Fibroblast of skin of back (primary cell): ENCODE measurements around the gene MGAT1.
A peak's percentile ranks its signal among the peaks of the same experiment; 100 is the strongest.
"Not testable (repeated sequence)": the region's sequence is repeated elsewhere in the genome, so short reads cannot be mapped to it uniquely, and the experiment has no call there.

Experiments
- DNase-seq: peaks from one replicate; pipeline ENCODE4 v3.0.0-alpha.2; 2013

MGAT1 gene

DNA sequence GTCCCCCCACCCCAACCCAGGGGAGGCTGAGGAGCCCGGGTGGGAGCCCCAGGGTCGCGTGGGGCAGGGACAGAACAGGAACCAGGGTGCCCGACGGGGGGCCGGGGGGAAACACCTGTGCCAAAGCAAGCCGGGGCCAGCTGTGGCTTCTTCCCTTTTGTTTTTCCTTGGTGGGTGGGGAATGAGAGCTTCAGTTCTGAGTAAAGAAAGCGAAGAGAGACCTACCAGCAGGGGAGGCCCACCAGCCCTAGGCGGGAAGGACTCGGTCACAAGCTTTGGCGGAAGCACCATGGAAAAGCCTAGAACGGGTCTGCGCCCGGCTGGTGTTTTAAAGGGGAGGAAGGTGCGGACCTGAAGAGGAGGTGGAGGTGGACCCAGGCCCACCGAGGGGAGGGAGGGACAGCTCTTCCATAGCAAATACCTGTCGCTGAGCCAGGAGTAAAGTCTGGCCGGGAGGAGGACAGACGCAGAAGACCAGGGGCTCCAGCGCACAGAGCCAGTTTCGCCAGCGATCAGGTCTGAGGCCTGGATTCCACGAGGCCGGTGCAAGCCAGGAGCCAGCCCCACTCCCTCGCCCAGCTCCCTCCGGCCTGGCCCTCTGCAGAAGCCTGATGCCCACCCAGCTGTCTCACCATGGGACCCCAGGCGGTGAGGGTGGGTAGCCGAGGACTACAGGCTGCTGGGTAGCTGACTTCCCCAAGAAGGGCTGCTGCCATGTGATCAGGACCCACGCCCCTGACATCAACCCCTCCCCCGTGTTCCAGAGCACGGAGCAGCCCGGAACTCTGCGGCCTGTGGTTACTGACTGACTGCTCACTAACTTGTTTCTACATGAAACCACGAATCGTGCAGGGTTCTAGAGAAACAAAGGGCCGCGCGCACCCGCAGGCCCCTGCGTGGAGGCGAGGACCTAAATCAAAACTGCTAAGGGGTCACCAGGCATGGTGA lies 849 bp upstream of the MGAT1 start:
- DNase-seq: peak; percentile 22

DNA sequence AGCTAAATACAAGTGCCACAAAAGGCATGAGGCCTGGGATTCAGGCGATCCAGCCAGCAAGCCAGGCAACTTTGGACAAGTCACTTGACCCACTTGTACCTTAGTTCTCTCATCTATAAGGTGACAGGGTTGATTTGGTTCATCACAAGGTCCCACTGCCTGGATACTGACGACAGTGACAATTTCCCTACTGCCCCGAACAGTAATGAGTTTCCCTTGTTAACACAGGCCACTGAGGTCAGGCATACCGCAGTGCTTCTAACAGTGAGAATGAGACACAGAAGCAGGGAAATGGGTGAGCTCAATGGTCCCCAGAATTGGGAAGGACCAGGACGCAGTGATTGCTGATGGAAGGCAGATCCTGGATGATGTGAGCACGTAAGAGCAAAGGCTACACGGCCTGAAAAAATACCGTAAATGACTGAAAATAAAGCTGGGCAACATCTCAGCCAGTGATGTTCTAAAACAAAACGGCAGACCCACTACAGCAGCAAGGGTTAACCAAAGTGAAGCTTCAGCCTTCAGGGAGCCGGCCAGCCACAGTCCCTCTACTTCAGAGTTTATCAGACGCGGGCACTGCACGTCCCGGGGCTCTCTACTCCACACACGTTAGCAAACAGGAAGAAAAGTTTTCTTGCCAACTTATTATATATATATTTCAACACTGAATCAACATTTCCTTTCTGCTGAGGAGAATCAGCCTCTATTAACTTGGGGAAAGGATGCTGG lies 846 bp downstream of the MGAT1 start:
- no peak for DNase-seq

DNA sequence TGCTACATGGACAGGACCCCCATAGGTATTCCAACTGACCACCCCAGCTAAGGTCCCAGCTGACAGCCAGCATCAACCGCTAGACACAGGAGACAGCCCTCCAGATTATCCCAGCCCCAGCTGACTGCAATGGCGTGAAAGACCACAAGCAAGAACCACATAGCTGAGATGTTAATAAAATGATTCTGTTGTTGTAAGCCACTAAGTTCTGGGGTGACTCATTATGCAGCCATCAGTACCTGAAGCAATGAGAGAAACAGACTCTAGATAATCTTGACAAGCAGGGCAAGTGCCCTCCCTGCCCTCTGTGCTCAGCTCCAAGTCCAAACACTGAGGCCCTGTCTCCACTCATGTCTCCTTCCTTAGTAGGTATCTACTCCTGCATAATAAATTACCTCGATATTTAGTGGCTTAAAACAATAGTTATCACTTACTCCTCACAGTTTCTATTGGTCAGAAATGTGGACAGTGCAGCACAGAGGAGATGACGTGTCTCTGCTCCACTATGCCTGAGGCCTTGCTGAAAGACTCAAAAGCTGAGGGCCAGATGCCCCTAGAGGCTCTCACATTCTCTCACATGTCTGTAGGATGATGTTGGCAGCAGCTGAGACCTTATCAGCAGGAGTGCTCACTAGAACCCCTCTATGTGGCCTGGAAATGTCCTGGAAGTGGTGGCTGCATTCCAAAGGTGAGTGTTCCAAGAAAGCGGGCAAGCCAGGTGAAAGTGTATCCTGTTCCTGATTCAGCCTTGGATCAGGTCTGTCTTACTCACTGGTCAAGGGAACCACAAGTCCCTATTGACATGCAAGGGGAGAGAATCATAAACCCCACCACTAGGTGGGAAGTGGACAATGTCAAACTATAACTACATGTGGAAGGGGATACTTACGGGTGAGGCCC lies 2.5 kb downstream of the MGAT1 start:
- peak; percentile 89 for DNase-seq

DNA sequence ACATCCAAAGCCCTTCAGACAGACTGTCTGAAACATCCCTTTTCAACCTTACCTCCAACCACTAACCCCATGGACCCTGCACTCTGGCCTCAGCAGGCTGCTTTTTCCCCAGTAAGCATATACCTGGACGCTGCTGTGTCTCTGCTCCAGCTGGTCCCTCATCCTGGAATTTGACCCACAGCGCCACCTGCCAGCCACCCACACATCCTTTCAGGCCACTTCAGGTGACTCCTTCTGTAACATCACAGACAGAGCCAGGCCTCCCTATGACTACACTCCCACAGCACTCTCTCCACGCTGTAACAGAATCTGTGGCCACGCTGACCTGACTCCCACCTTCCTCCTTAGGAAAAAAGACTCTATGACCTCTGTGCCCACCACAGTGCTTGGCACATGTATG lies 3.4 kb downstream of the MGAT1 start:
- no peak for DNase-seq

- DNase-seq: no peak
Measured at GRCh38 chr5:180798193-180798592, 4.4 kb downstream of the MGAT1 start.

DNA sequence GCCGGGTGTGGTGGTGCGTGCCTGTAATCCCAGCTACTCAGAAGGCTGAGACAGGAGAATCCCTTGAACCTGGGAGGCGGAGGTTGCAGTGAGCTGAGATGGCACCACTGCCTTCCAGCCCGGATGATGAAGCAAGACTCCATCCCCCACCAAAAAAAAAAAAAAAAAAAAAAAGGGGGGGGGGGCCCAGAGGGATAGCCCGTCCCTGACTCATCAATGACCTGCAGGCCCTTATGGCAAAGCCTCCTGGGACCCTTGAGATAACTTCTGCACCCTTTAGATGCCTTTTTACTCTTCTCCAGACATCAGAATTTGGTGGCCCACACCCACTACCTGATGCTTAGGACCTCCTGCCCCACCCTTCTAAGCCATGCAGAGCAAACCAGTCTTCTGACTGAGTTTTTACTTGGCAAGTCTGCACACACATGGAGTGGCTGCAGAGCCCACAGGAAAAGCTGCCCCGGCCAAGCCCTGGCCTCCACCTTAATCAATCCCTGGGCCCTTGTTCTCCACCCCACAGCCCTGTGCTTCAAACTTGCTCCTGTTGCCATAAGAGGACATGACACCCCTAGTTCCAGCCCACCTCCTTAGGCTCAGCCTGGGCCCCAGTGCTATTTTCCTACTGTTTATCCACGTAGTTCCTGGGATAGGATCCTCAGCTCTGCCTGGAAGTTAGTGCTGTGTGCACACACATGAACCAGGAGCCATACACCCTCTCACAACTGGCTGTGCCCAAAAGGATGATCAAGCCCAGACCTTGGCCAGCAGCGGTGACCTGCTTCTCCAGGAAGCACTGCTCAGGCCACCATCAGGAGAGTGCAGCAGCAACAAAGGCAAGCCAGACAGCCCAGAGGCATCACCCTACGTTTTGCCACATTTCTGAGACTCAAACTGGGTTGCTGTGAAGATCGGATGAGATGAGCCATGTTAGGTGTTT lies 5.1 kb downstream of the MGAT1 start:
- DNase-seq: peak; percentile 30

GRCh38 chr5:180795771-180796313 lies 6.8 kb downstream of the MGAT1 start:
- DNase-seq: no peak

- DNase-seq: no peak
Measured at GRCh38 chr5:180792965-180793287, 9.7 kb downstream of the MGAT1 start.

DNA sequence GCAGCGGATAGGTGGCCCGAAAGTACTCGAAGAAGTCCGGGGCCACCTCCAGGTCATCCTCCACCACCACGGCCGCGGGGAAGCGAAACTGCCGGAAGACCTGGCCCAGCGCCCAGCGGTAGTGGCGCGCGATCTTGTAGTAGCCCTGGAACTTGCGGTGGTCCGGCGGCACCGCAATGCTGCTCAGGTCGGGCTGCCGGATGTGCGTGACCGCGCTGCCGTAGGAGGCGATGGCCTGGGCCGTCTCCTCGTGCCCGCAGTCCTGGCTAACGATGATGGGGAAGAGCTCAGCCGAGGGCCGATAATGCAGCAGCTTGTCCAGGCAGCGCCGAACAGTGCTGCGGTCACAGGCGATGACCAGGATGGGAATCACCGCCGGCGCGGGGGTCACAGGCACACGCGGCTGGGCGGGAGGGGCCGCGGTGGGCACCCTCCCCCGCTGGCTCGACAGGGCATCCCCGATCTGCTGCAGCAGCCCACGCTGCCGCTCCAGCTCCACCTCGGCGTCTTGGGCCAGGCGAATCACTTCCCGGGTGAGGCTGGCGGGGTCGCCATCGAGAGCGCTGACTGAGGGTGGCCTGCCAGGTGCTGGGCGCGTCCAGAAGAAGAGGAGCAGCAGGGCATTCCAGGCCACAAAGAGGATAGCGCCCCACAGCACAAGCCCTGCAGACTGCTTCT lies 10.2 kb downstream of the MGAT1 start:
- DNase-seq: no peak

DNA sequence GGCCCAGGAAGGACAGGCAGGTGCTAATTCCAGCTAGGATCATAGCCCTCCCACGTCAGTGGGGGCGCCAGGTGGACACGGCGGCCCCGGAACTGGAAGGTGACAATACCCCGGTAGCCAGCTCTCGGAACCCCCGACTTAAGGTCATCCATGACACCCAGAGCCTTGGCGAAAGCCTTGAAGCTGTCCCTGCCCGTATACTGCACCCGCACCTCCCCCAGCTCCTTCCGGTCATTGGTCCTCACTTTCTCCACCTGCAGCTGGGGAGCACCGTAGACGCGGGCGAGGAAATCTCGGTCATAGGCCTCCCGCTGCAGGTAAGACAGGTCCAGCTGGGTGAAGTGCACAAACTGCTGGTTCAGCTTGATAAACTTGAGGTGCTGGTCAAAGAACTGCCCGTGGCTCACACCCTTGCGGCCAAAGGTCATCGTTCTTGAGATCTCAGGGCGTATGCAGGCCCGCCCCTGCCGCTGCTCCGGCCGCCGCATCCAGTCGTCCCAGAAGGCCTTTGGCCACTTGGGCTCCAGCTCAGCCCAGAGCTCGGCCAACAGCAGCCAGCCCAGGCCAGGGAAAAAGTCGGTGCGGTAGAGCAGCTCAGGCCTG lies 10.9 kb downstream of the MGAT1 start:
- DNase-seq: no peak

DNA sequence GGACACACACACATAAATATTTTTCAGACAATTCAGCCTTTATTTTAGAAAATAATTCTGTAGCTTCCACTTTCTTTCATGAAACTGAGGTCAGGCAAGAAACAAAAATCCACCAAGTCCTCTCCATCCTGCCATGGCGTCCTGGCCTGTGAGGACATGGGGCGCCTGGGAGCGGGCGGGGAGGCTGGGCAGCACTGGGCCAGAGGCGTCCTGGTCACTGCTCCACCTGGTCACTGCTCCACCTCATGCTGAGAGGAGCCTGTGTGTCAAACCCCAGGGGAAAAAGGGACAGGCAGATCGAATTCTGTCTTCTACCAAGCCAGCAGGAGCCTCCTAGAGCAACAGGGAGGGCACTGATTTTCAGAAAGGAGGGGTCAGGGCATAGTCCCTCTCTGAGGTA lies 12.1 kb downstream of the MGAT1 start:
- DNase-seq: no peak

GRCh38 chr5:180790020-180790419 lies 12.6 kb downstream of the MGAT1 start:
- no peak for DNase-seq

- DNase-seq: not testable (repeated sequence)
Measured at GRCh38 chr5:180788651-180789410, 13.8 kb downstream of the MGAT1 start.

GRCh38 chr5:180787711-180788431 lies 14.7 kb downstream of the MGAT1 start:
- DNase-seq: peak; percentile 71

GRCh38 chr5:180786531-180787398 lies 15.8 kb downstream of the MGAT1 start:
- DNase-seq: peak; percentile 34

DNA sequence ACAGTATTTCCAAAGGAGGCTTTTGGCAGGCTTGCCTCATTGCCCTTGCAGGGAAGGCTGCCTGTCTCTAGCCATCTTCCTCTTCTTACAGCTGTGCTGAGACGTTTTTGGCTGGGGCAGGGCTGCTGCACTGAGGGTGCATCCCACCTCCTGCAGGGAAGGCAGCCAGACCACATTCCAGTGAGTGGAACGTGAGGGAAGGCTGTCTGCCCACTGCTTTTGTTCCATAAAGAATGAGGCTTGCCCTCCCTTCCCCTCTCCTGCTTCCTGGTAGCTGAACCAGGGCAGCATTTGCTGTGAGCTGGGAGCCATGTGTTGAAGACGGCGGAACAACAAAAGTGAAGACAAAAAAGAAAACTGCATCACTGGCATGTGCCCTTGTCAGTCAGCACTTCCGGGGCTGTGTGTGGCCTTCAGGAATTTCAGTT lies 16.8 kb downstream of the MGAT1 start:
- DNase-seq: peak; percentile 93

DNA sequence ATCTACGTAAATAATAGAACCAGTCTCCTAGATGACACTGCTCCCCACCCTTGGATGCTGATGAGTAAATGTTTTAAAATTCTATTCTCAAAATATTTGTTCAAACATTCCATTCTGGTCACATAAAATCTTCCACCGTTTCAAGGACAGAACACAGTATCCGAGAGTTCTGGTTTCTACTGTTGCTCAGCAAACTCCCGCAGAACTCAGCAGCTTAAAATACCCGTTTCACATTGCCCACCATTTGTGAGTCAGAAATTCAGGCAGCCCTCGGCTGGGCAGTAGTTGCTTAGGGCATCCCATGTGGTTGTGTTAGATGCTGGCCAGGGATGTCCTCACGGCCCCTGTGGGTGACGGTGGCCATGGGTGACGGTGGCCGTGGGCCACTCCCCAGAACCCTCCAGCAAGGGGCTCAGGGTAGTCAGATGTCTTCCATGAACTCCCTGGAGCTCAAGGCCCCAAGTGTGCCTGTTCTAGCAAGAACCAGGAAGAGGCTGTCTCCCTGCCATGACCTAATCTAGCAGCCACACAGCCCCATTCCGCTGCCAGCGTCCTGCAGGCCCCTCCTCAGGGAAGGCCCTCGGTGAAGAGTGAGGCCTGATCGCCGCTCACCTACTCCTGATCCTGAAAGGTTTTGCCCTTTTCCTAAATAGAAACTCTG lies 17.4 kb downstream of the MGAT1 start:
- DNase-seq: peak; percentile 96
